Lower leg skin (tissue), 3 donors: ENCODE data around the gene RAMP3.

Experiments
- CTCF ChIP-seq, 3 donors: fragments of 450-650 bp; IDR thresholded peaks; one replicate each; pipeline ENCODE4 v1.5.1; 2016; ENCODE audit warnings: antibody characterized with exemption in 3 of 3, mild to moderate bottlenecking in 3 of 3, moderate library complexity in 2 of 3
- POLR2A ChIP-seq, 2 donors: fragments of 450-650 bp; IDR thresholded peaks; one replicate each; pipeline ENCODE4 v1.6.1; 2016 to 2017; ENCODE audit warnings: antibody characterized with exemption in 2 of 2, mild to moderate bottlenecking in 1 of 2, moderate library complexity in 1 of 2

- TF ChIP-seq POLR2A (IDR thresholded peaks at IDR 0.05) (no peak), CTCF (IDR thresholded peaks at IDR 0.05) (no peak)
Measured at GRCh38 chr7:45162311-45162845, 4.8 kb downstream of the RAMP3 start.
